H9 (cell line): ENCODE results near the gene PIP4P1. TPM values are rescaled to one million over a fixed set of nuclear protein-coding genes. Genes with fewer than 3 reads are reported as not detected.

Experiments
- DNase-seq: peaks from one replicate; pipeline ENCODE4 v3.0.0-alpha.2; 2017
- H2AFZ ChIP-seq: one replicate; pipeline ENCODE4 v1.6.1; 2013; ENCODE audit warnings: mild to moderate bottlenecking, low read length, control low read depth, moderate library complexity
- H2AK5ac ChIP-seq: 2 replicates; pipeline ENCODE4 v1.6.1; 2013; ENCODE audit warnings: low read length, control low read depth, mixed read lengths; ENCODE audit not compliant: insufficient read length
- H2BK120ac ChIP-seq: one replicate; pipeline ENCODE4 v1.6.1; 2013; ENCODE audit warnings: low read depth, mild to moderate bottlenecking, low read length, control low read depth, inconsistent platforms; ENCODE audit not compliant: poor library complexity, severe bottlenecking
- H2BK12ac ChIP-seq: 2 replicates; pipeline ENCODE4 v1.6.1; 2013; ENCODE audit warnings: low read length, control low read depth, mixed read lengths, low read depth; ENCODE audit not compliant: insufficient read length
- H2BK15ac ChIP-seq: 2 replicates; pipeline ENCODE4 v1.6.1; 2013; ENCODE audit warnings: low read depth, low read length, control low read depth
- H2BK20ac ChIP-seq: one replicate; pipeline ENCODE4 v1.6.1; 2013; ENCODE audit warnings: low read depth, mild to moderate bottlenecking, low read length, control low read depth, inconsistent platforms; ENCODE audit not compliant: poor library complexity, severe bottlenecking
- H2BK5ac ChIP-seq: 2 replicates; pipeline ENCODE4 v1.6.1; 2013; ENCODE audit warnings: low read length, control low read depth, mixed read lengths; ENCODE audit not compliant: insufficient read length
- H3K14ac ChIP-seq: 2 replicates; pipeline ENCODE4 v1.6.1; 2013; ENCODE audit warnings: low read length, control low read depth; ENCODE audit not compliant: insufficient read depth
- H3K18ac ChIP-seq: 2 replicates; pipeline ENCODE4 v1.6.1; 2013; ENCODE audit warnings: low read depth, mild to moderate bottlenecking, mixed read lengths, low read length, control low read depth; ENCODE audit not compliant: insufficient read length
- H3K23ac ChIP-seq: 2 replicates; pipeline ENCODE4 v1.6.1; 2013; ENCODE audit warnings: low read length, control low read depth, mixed read lengths, low read depth; ENCODE audit not compliant: insufficient read length
- H3K23me2 ChIP-seq: 2 replicates; pipeline ENCODE4 v1.6.1; 2013; ENCODE audit warnings: low read depth, mild to moderate bottlenecking, mixed read lengths, low read length, control low read depth; ENCODE audit not compliant: insufficient read length, poor library complexity, severe bottlenecking
- H3K27ac ChIP-seq: 2 replicates; pipeline ENCODE4 v1.5.1; 2013; ENCODE audit warnings: low read length, control low read depth, mixed read lengths, low read depth; ENCODE audit not compliant: insufficient read length
- H3K27me3 ChIP-seq: 2 replicates; pipeline ENCODE4 v1.6.1; 2013; ENCODE audit warnings: low read length, control low read depth, inconsistent platforms; ENCODE audit not compliant: insufficient read depth
- H3K4ac ChIP-seq: 2 replicates; pipeline ENCODE4 v1.6.1; 2013; ENCODE audit warnings: low read depth, mild to moderate bottlenecking, control low read depth, inconsistent platforms, low read length, moderate library complexity
- H3K4me1 ChIP-seq: 2 replicates; pipeline ENCODE4 v1.6.1; 2013; ENCODE audit warnings: low read length, control low read depth, inconsistent platforms; ENCODE audit not compliant: insufficient read depth
- H3K4me2 ChIP-seq: 2 replicates; pipeline ENCODE4 v1.6.1; 2013; ENCODE audit warnings: low read length, control low read depth, mixed read lengths; ENCODE audit not compliant: insufficient read length, insufficient read depth
- H3K56ac ChIP-seq: 2 replicates; pipeline ENCODE4 v1.6.1; 2013; ENCODE audit warnings: low read depth, mild to moderate bottlenecking, mixed read lengths, low read length, control low read depth; ENCODE audit not compliant: insufficient read length
- H3K79me1 ChIP-seq: 2 replicates; pipeline ENCODE4 v1.6.1; 2013; ENCODE audit warnings: low read depth, mild to moderate bottlenecking, moderate library complexity, low read length, control low read depth, inconsistent platforms; ENCODE audit not compliant: insufficient read depth, poor library complexity, severe bottlenecking
- H3K79me2 ChIP-seq: 2 replicates; pipeline ENCODE4 v1.6.1; 2013; ENCODE audit warnings: low read length, control low read depth, inconsistent platforms; ENCODE audit not compliant: insufficient read depth
- H3K9ac ChIP-seq: 2 replicates; pipeline ENCODE4 v1.6.1; 2013; ENCODE audit warnings: low read length, control low read depth, mixed read lengths; ENCODE audit not compliant: insufficient read length; ENCODE audit errors: extremely low read depth
- H3K9me3 ChIP-seq: one replicate; pipeline ENCODE4 v1.6.1; 2013; ENCODE audit warnings: low read depth, low read length, inconsistent platforms; ENCODE audit not compliant: control insufficient read depth
- H3T11ph ChIP-seq: one replicate; pipeline ENCODE4 v1.6.1; 2013; ENCODE audit warnings: mild to moderate bottlenecking, low read length, control low read depth, inconsistent platforms
- H4K20me1 ChIP-seq: one replicate; pipeline ENCODE4 v1.6.1; 2013; ENCODE audit not compliant: control insufficient read depth, insufficient read length, insufficient read depth
- H4K5ac ChIP-seq: 2 replicates; pipeline ENCODE4 v1.6.1; 2013; ENCODE audit warnings: low read depth, mild to moderate bottlenecking, mixed read lengths, low read length, control low read depth; ENCODE audit not compliant: insufficient read length
- H4K8ac ChIP-seq: replicated peaks from 2 replicates; pipeline ENCODE4 v1.6.1; 2013; ENCODE audit warnings: low read length, control low read depth, mixed read lengths, low read depth; ENCODE audit not compliant: insufficient read length
- H4K91ac ChIP-seq: 2 replicates; pipeline ENCODE4 v1.6.1; 2013; ENCODE audit warnings: low read depth, mild to moderate bottlenecking, moderate library complexity, mixed read lengths, low read length, control low read depth; ENCODE audit not compliant: insufficient read length
- H3K27ac Mint-ChIP-seq, 3 experiments: 2 replicates in 2 of 3; 3 replicates in 1 of 3; pipeline ENCODE4 v1.8.0; 2020 to 2021; ENCODE audit warnings: mixed read lengths in 3 of 3, mild to moderate bottlenecking in 1 of 3, moderate library complexity in 1 of 3
- H3K27me3 Mint-ChIP-seq: 2 replicates; pipeline ENCODE4 v1.8.0; 2021; ENCODE audit warnings: low read depth, mild to moderate bottlenecking, moderate library complexity, mixed read lengths
- H3K36me3 Mint-ChIP-seq, 3 experiments: 2 replicates in 2 of 3; 3 replicates in 1 of 3; pipeline ENCODE4 v1.8.0; 2020 to 2021; ENCODE audit warnings: low read depth in 3 of 3, mixed read lengths in 3 of 3; ENCODE audit not compliant: insufficient read depth in 1 of 3
- H3K4me1 Mint-ChIP-seq, 2 experiments: 2 replicates each; pipeline ENCODE4 v1.8.0; 2020; ENCODE audit warnings: mixed read lengths in 2 of 2
- H3K4me3 Mint-ChIP-seq, 2 experiments: 2 replicates in 1 of 2; 3 replicates in 1 of 2; pipeline ENCODE4 v1.8.0; 2020 to 2021; ENCODE audit warnings: mild to moderate bottlenecking in 2 of 2, mixed read lengths in 2 of 2, moderate library complexity in 1 of 2
- H3K9me3 Mint-ChIP-seq, 2 experiments: 2 replicates in 1 of 2; 3 replicates in 1 of 2; pipeline ENCODE4 v1.8.0; 2020; ENCODE audit warnings: mild to moderate bottlenecking in 2 of 2, mixed read lengths in 2 of 2, moderate library complexity in 1 of 2
- CTCF ChIP-seq: fragments of 200-600 bp; sonication (generic); conservative IDR thresholded peaks from 3 replicates; pipeline ENCODE4 v1.8.0; 2021; ENCODE audit warnings: antibody characterized with exemption, mild to moderate bottlenecking
- WGBS: extraction: QIAGEN DNeasy Blood & Tissue Kit; methylation state at CpG from one replicate; pipeline ENCODE4 v1.1.7; 2013; ENCODE audit warnings: missing lambda C conversion rate, low lambda C conversion rate, mixed read lengths; ENCODE audit not compliant: insufficient read length; ENCODE audit errors: extremely low coverage; 5-methylcytosine and 5-hydroxymethylcytosine counted together
- total RNA-seq: library from RNA; stranded (reverse); gene quantifications from 2 replicates; pipeline ENCODE4 v1.2.1, GENCODE V29; 2021

PIP4P1 gene
- total RNA-seq, 1 experiment from 2014 or later, result 41.6 TPM

- Mint-ChIP-seq H3K9me3 (no peaks in the 10 kb centered on the region), H3K27me3 (no peaks in the 10 kb centered on the region), H3K36me3 (peaks cover 32 to 44% (median 43%) of the 10 kb centered on the region in 3 experiments; a peak in 6 of 7 replicates), H3K4me1 (peaks cover 17 to 20% of the 10 kb centered on the region in 2 experiments), H3K4me3 (no peak overlapping the region), H3K27ac (no peak overlapping the region)
- no peaks in the 10 kb centered on the region for H3K79me1 ChIP-seq
- no peak overlapping the region for H3K18ac ChIP-seq
- peaks cover 2% of the 10 kb centered on the region; the same call in 1 of the 2 replicates for H3K4me1 ChIP-seq
- no peak overlapping the region for H2AFZ ChIP-seq
- no peak overlapping the region for H3K14ac ChIP-seq
- no peak overlapping the region for H3K27ac ChIP-seq
- no peak overlapping the region for H2BK120ac ChIP-seq
- H3T11ph ChIP-seq, result no peak overlapping the region
- no peak overlapping the region for H4K91ac ChIP-seq
- no peaks in the 10 kb centered on the region for H4K20me1 ChIP-seq
- H2BK5ac ChIP-seq, result no peak overlapping the region
- H2BK15ac ChIP-seq, result no peak overlapping the region
- H4K8ac ChIP-seq, result no peak overlapping the region
- H3K4ac ChIP-seq, result no peak overlapping the region
- no peak for TF ChIP-seq CTCF
- no peak overlapping the region for H3K23ac ChIP-seq
- no CpG with 5 or more reads among the region's 2 CpGs for WGBS
- H3K4me2 ChIP-seq, result no peak overlapping the region
- H3K9me3 ChIP-seq, result no peaks in the 10 kb centered on the region
- H3K79me2 ChIP-seq, result no peaks in the 10 kb centered on the region
- H3K27me3 ChIP-seq, result no peaks in the 10 kb centered on the region
- no peak overlapping the region for H4K5ac ChIP-seq
- H3K23me2 ChIP-seq, result no peaks in the 10 kb centered on the region
- no peak overlapping the region for H3K9ac ChIP-seq
- no peak for DNase-seq
- no peak overlapping the region for H3K56ac ChIP-seq
- no peak overlapping the region for H2BK20ac ChIP-seq
- no peak overlapping the region for H2AK5ac ChIP-seq
- no peak overlapping the region for H2BK12ac ChIP-seq
Measured at GRCh38 chr14:20478894-20479293, 17.7 kb upstream of the PIP4P1 start.
